Esophagus (tissue), 2 donors: Measurements from ENCODE around the gene TMF1. TPM values are rescaled to one million over a fixed set of nuclear protein-coding genes. Genes with fewer than 3 reads are reported as not detected.

ENCODE experiments used
- H3K27ac ChIP-seq, 2 donors: one replicate each; pipeline ENCODE4 v1.5.1; 2013; ENCODE audit warnings: low read depth in 2 of 2, mild to moderate bottlenecking in 2 of 2, inconsistent platforms in 1 of 2, low read length in 1 of 2, moderate library complexity in 1 of 2
- H3K27me3 ChIP-seq, 2 donors: one replicate each; pipeline ENCODE4 v1.6.1; 2013; ENCODE audit warnings: low read length in 2 of 2, control low read depth in 1 of 2, mild to moderate bottlenecking in 1 of 2; ENCODE audit not compliant: insufficient read depth in 2 of 2, control insufficient read depth in 1 of 2
- H3K36me3 ChIP-seq, 2 donors: one replicate each; pipeline ENCODE4 v1.6.1; 2013; ENCODE audit warnings: low read length in 1 of 2; ENCODE audit not compliant: control insufficient read depth in 2 of 2, insufficient read depth in 2 of 2
- H3K4me1 ChIP-seq, 2 donors: one replicate each; pipeline ENCODE4 v1.6.1; 2013; ENCODE audit warnings: low read length in 1 of 2; ENCODE audit not compliant: control insufficient read depth in 2 of 2, insufficient read depth in 2 of 2
- H3K4me3 ChIP-seq, 2 donors: one replicate each; pipeline ENCODE4 v1.5.1; 2013; ENCODE audit warnings: low read length in 2 of 2, mild to moderate bottlenecking in 2 of 2, low read depth in 1 of 2, moderate library complexity in 1 of 2
- H3K9me3 ChIP-seq, 2 donors: one replicate each; pipeline ENCODE4 v1.6.1; 2013; ENCODE audit warnings: mild to moderate bottlenecking in 2 of 2, low read depth in 1 of 2, low read length in 1 of 2, moderate library complexity in 1 of 2; ENCODE audit not compliant: control insufficient read depth in 2 of 2, insufficient read depth in 1 of 2
- WGBS, 2 donors: extraction: QIAGEN DNeasy Blood & Tissue Kit; methylation state at CpG; one replicate each; pipeline ENCODE4 v1.1.7; 2013; 5-methylcytosine and 5-hydroxymethylcytosine counted together
- polyA plus RNA-seq, 2 donors: library from polyadenylated mRNA; stranded (reverse); fragments of 200-250 nt; gene quantifications; one replicate each; pipeline ENCODE4 v1.2.3, GENCODE V29; 2013
- donor health status: healthy with polysubstance abuse.
- donor health status: Bipolar disorder and iron deficiency.

TMF1 gene
- polyA plus RNA-seq, 2 donors = 6.9 to 7.6 TPM

GRCh38 chr3:68986496-68987208 is 65.5 kb downstream of the TMF1 start:
- H3K9me3 ChIP-seq = no peaks in the 10 kb centered on the region
- H3K27ac ChIP-seq = no peak overlapping the region
- 94 to 96% methylated on average over 6 of the region's 6 CpGs for WGBS, 2 donors
- H3K4me1 ChIP-seq = no peaks in the 10 kb centered on the region
- peaks cover 9 to 14% of the 10 kb centered on the region in 2 donors for H3K36me3 ChIP-seq
- H3K4me3 ChIP-seq = no peak overlapping the region
- H3K27me3 ChIP-seq = no peaks in the 10 kb centered on the region

GRCh38 chr3:68985146-68985790 is 66.9 kb downstream of the TMF1 start:
- 53 to 67% methylated on average over 3 of the region's 3 CpGs for WGBS, 2 donors
- Histone ChIP-seq H3K4me3 (no peak overlapping the region), H3K9me3 (no peaks in the 10 kb centered on the region), H3K36me3 (peaks cover 13 to 19% of the 10 kb centered on the region in 2 donors), H3K4me1 (no peaks in the 10 kb centered on the region), H3K27me3 (no peaks in the 10 kb centered on the region), H3K27ac (no peak overlapping the region)

GRCh38 chr3:68984011-68984530 is 68.1 kb downstream of the TMF1 start:
- H3K4me1 ChIP-seq = no peaks in the 10 kb centered on the region
- no peaks in the 10 kb centered on the region for H3K27me3 ChIP-seq
- no peak overlapping the region for H3K27ac ChIP-seq
- no peaks in the 10 kb centered on the region for H3K9me3 ChIP-seq
- WGBS, 2 donors = 81 to 83% methylated on average over 5 of the region's 5 CpGs
- no peak overlapping the region for H3K4me3 ChIP-seq
- peaks cover 16 to 21% of the 10 kb centered on the region in 2 donors for H3K36me3 ChIP-seq

GRCh38 chr3:68977486-68978167 is 74.5 kb downstream of the TMF1 start:
- 77 to 80% methylated on average over 8 of the region's 8 CpGs for WGBS, 2 donors
- Histone ChIP-seq H3K9me3 (no peaks in the 10 kb centered on the region), H3K4me1 (no peaks in the 10 kb centered on the region), H3K27ac (no peak overlapping the region), H3K27me3 (no peaks in the 10 kb centered on the region), H3K36me3 (peaks cover 11 to 14% of the 10 kb centered on the region in 2 donors), H3K4me3 (no peak overlapping the region)

GRCh38 chr3:68974711-68975110 is 77.4 kb downstream of the TMF1 start:
- H3K36me3 ChIP-seq = peaks cover 5 to 7% of the 10 kb centered on the region in 2 donors
- H3K27ac ChIP-seq = no peak overlapping the region
- 82 to 86% methylated on average over 5 of the region's 5 CpGs for WGBS, 2 donors
- H3K9me3 ChIP-seq = no peaks in the 10 kb centered on the region
- no peaks in the 10 kb centered on the region for H3K27me3 ChIP-seq
- no peaks in the 10 kb centered on the region for H3K4me1 ChIP-seq
- no peak overlapping the region for H3K4me3 ChIP-seq

GRCh38 chr3:68973639-68974038 is 78.5 kb downstream of the TMF1 start:
- 70% methylated on average over 7 of the region's 7 CpGs for WGBS, 2 donors

GRCh38 chr3:68972358-68972979 is 79.7 kb downstream of the TMF1 start:
- 39% methylated on average over 11 of the region's 11 CpGs for WGBS, 2 donors
- no peak overlapping the region for H3K4me3 ChIP-seq
- no peaks in the 10 kb centered on the region for H3K4me1 ChIP-seq
- peaks cover 0 to under 1% of the 10 kb centered on the region in 2 donors for H3K36me3 ChIP-seq
- peaks cover 0 to 3% of the 10 kb centered on the region in 2 donors for H3K9me3 ChIP-seq
- H3K27me3 ChIP-seq = peaks cover 0 to 2% of the 10 kb centered on the region in 2 donors
- no peak overlapping the region for H3K27ac ChIP-seq

More at GRCh38 chr3:68973639-68974038, 78.5 kb downstream of the TMF1 start:
- H3K9me3 ChIP-seq = no peaks in the 10 kb centered on the region
- no peaks in the 10 kb centered on the region for H3K27me3 ChIP-seq
- H3K36me3 ChIP-seq = peaks cover 0 to 4% of the 10 kb centered on the region in 2 donors
- no peak overlapping the region for H3K27ac ChIP-seq
- no peak overlapping the region for H3K4me3 ChIP-seq
- no peaks in the 10 kb centered on the region for H3K4me1 ChIP-seq
